ENCODE measurements around the gene ZBTB17. TPM values are rescaled to one million over a fixed set of nuclear protein-coding genes. Genes with fewer than 3 reads are reported as not detected.

ZBTB17 gene
- total and polyA plus RNA-seq, 9 of the 15 experiments (the other 6 are each of a cell fraction or from before 2014, with no cell fraction given) = 1.1 to 53.4 (median 29.6) TPM

GRCh38 chr1:15952317-15953258 is 23.3 kb downstream of the ZBTB17 start (continued):
- TF ChIP-seq REST (IDR thresholded peaks at IDR 0.05; ENCODE audit: borderline replicate concordance) (peak; percentile 46; the same call in 1 of the 2 replicates), REST (CRISPR knock-in tag; IDR thresholded peaks at IDR 0.05; ENCODE audit: low read depth) (0 out of 2 replicates have a peak, but pooled peaks have one; percentile 33), TARDBP (IDR thresholded peaks at IDR 0.05) (peak; percentile 75; the same call in 1 of the 2 replicates), CHCHD3 (CRISPR knock-in tag; IDR thresholded peaks at IDR 0.05) (no peak), TBL1XR1 (IDR thresholded peaks at IDR 0.05; ENCODE audit: low read length in 2 of 2) (peak; percentile 91 to 96), ZNF766 (CRISPR knock-in tag; conservative IDR thresholded peaks at IDR 0.05) (no peak; the same call in 1 of the 2 replicates), GABPA (tag; conservative IDR thresholded peaks at IDR 0.05; ENCODE audit: low read depth) (peak; percentile 67), GATA2 (CRISPR knock-in tag; IDR thresholded peaks at IDR 0.05) (peak; percentile 93), TRIM24 (IDR thresholded peaks at IDR 0.05) (peak; percentile 88 to 95), FIP1L1 (IDR thresholded peaks at IDR 0.05; ENCODE audit: low read depth, low read length, poor library complexity, severe bottlenecking) (no peak), SMAD4 (CRISPR knock-in tag; conservative IDR thresholded peaks at IDR 0.05) (peak; percentile 95), RREB1 (CRISPR knock-in tag; IDR thresholded peaks at IDR 0.05) (no peak; the same call in 1 of the 2 replicates), SETDB1 (IDR thresholded peaks at IDR 0.05; ENCODE audit: low read length) (peak; percentile 29)

All from K562 (cell line).